ENCODE results near the gene EEF1A2.
"Not testable (repeated sequence)": the region's sequence is repeated elsewhere in the genome, so short reads cannot be mapped to it uniquely, and the experiment has no call there.

Gene EEF1A2

DNA sequence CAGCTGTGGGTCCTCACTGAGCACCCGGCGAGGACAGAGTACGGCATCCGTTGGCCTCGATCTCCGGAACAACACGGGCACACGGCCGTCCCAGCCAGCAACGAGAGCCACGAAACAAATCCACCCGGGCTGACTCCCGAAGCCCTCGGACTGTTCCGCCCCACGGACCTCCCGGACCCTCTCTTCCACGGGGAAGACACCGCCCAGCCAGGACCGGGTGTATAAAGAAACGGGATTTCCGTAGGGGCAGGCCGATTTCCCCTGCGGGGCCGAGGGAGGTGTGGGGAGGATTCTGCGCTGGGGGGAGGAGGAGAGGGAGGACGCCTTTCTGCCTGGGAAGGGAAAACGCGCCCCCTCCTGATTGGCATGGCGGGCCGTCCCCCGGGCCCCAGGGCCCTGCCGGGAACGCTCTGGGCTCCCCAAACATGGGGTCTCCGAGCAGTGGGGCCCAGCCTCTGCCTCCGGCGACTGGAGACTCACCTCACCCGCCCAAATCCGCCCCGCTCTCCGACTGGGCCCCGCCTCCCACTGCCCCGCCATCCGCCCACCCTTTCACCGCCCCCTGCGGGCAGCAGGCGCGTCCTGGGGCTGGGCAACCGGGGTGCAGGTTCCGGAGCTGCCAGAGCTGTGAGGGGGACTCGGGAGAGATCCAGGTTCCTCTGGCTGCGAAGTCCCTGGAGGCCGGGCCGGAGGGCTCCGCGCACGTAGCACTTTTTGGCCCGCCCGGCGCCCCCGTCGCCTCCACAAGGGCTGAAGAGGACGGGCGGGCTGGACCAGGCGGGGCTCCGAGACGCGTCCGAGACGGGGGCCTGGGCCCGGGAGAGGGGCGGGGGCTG is 21.0 kb upstream of the EEF1A2 start:
- DNase-seq: peak; percentile 77

GRCh38 chr20:63518946-63519667 is 20.2 kb upstream of the EEF1A2 start:
- DNase-seq: no peak

GRCh38 chr20:63518351-63518861 is 19.5 kb upstream of the EEF1A2 start:
- no peak for DNase-seq

- DNase-seq: no peak
Measured at GRCh38 chr20:63517376-63518309, 18.8 kb upstream of the EEF1A2 start.

GRCh38 chr20:63514520-63514919 is 15.6 kb upstream of the EEF1A2 start:
- not testable (repeated sequence) for DNase-seq

GRCh38 chr20:63513207-63513606 is 14.3 kb upstream of the EEF1A2 start:
- DNase-seq: no peak

DNA sequence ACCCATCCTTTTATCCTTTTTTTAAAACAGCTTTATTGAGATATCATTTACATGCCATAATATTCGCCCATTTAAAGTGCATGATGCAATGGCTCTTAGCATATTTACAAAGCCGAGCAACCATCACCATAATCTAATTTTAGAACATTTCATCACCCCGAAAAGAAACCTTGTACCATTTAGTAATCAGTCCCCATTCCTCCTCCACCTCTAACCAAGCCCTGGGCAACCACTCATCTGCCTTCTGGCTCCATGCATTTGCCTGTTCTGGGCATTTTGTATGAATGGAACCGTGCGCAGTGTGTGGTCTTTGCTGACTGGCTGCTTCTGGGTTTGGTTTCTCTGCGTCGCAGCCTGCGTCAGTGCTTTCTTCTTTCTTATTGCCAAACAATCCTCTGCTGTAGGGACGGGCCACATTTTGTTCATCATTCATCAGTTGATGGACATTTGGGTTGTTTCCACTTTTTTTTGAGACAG is 10.2 kb upstream of the EEF1A2 start:
- no peak for DNase-seq

- DNase-seq: no peak
Measured at GRCh38 chr20:63508072-63508768, 9.3 kb upstream of the EEF1A2 start.

- DNase-seq: no peak
Measured at GRCh38 chr20:63507083-63507743, 8.3 kb upstream of the EEF1A2 start.

DNA sequence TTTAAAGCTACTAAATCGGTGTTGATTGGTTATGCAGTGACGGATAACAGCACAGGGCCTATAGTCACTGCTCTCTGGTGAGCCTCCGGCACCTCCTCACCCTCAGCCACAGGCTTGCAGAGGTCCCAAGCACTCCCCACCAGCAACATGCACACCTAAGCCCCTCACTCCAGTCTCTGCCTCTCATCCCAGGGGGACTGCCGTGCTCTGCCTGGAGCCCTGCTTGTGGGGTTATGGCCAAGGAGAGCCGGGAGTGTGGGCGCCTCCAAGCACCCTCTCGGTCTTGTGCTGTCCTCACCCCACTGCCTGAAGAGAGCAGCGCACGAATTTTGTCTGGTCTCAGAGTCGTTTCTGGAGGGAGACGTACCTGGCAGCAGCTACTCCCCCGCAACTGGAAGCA is 6.8 kb upstream of the EEF1A2 start:
- no peak for DNase-seq

DNA sequence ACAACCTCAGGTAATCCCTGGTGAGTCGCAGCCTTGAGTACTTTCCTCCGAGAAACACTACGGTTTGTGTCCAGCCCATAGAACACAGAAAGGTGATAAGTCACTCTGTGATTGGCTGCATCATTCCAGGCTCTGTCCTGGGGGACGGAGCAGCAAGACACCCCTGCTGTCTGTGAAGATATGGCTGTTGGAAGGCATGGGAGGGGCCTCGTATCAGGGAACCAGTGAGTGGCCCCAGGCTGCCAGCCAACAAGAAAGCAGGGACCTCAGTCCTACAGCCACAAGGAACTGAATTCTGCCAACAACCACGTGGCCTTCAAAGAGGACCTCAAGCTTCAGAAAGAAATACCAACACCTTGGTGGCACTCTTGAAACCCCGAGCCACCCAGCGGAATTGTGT is 6.4 kb upstream of the EEF1A2 start:
- no peak for DNase-seq

GRCh38 chr20:63504642-63505041 is 5.8 kb upstream of the EEF1A2 start:
- no peak for DNase-seq

- DNase-seq: no peak
Measured at GRCh38 chr20:63503524-63503923, 4.6 kb upstream of the EEF1A2 start.

- no peak for DNase-seq
Measured at GRCh38 chr20:63502671-63503172, 3.8 kb upstream of the EEF1A2 start.

DNA sequence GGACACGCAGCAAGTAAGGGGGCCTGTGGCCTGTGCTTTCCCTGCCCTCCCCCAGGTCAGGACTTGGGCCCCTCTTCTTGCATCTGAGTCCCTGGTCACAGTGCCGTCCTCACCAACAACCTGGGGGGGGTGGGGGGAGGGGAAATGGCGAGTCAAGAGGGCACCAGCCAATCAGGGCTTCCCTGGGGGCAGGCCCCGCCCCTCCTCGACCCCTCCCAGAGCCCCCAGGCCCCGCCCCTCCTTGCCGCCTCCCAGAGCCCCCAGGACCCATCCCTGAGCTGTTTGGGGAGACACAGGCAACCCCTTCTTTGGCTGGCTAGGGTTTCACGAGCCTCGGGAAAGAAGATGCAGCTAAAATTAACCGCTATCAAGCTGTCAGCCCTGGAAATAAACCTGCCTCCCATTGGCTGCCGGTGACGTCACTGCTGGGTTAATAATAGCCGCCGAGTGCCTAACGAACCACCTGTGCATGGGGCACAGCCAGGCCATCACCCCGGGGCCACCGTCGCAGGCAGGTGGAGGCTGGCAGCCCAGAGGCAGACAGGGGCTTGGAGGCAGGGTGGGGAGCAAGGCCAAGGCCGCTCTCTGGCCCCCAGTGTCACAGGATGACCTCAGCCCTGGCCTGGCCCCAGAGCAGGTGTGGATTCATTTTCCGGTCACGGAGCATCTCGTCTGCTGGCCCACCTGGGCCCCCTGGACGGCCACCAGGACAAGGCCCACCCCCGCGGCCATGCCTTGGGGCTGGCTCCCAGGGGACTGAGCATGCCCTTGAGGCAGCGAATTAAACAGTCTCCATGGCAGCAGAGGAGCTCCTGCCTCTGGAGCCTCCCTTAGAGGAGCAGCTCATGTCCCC is 3.2 kb upstream of the EEF1A2 start:
- no peak for DNase-seq

- DNase-seq: no peak
Measured at GRCh38 chr20:63500902-63501817, 2.3 kb upstream of the EEF1A2 start.

DNA sequence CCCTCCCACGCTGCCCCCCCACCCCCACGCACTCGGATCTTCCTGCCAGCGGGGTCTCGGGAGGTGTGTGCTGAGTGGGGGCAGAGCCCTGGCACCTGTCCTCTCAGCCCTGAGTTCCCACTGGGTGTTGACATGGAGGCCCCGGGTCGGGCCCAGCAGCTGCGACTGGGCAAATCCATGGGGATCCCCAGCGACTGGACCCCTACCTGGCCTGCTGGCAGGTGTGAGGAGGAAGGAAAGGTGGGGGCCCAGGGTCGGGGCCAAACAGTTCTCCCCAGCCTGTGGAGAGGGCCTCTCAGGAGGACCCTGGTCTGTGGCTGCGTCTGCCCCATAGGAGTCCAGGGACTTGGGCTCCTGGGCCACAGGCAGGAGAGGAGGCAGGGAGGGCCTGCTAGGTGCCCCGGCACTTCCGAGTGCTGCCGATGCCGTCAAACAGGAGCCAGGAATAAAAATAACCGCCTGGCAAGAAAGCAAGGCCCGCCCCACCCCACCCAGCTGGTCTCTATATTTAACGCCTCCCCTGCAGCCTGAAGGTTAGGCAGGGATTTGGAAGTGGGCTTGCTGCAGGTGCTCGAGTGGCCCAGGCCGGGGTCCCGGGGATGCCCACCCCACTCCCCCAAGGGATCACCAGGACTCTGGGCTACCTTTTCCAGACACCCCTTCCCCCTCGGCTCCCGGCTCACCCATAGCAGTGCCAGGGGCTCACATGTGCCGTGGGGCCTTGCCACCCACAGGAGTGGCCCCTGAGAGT is 1.4 kb upstream of the EEF1A2 start:
- no peak for DNase-seq

GRCh38 chr20:63499338-63499969 is 571 bp upstream of the EEF1A2 start:
- no peak for DNase-seq
